Breast epithelium (tissue), 3 donors: ENCODE results near the gene TTC28.

ENCODE experiments used
- CTCF ChIP-seq, 3 donors: fragments of 450-650 bp; IDR thresholded peaks; one replicate each; pipeline ENCODE4 v1.5.1; 2016 to 2017; ENCODE audit warnings: antibody characterized with exemption in 3 of 3, mild to moderate bottlenecking in 3 of 3, moderate library complexity in 3 of 3
- POLR2A ChIP-seq: fragments of 450-650 bp; IDR thresholded peaks from one replicate; pipeline ENCODE4 v1.6.1; 2016; ENCODE audit warnings: antibody characterized with exemption, mild to moderate bottlenecking, moderate library complexity
- POLR2AphosphoS5 ChIP-seq, 3 donors: sonication (generic); formaldehyde crosslinking; IDR thresholded peaks; one replicate each; pipeline ENCODE4 v1.6.1; 2017; ENCODE audit warnings: antibody characterized with exemption in 3 of 3

- TF ChIP-seq CTCF (IDR thresholded peaks at IDR 0.05) (no peak), POLR2AphosphoS5 (IDR thresholded peaks at IDR 0.05) (no peak), POLR2A (no peak)
Measured at GRCh38 chr22:28247667-28248363, 431.8 kb downstream of the TTC28 start.
